K562 (cell line): Measurements from ENCODE around the gene COL25A1. TPM values are rescaled to one million over a fixed set of nuclear protein-coding genes. Genes with fewer than 3 reads are reported as not detected.
A peak's percentile ranks its signal among the peaks of the same experiment; 100 is the strongest.

Experiments
- ATAC-seq: fragments of 200-7000 bp; cut with Tn5 transposase; 3 replicates; pipeline ENCODE4 v1.9.1; 2020; ENCODE audit warnings: moderate library complexity
- BruUV-seq: library from RNA; stranded (reverse); fragments of 400-500 nt; replicated peaks from 2 replicates; lab custom pipeline; 2021; lab: Mats Ljungman, UMichigan
- CTCF ChIA-PET: fragments of 300-600 bp; formaldehyde crosslinking; extraction: SDS; loops from one replicate; lab custom pipeline; 2021; ENCODE audit warnings: low intra/inter-chr PET ratio; lab: Yijun Ruan, JAX
- POLR2A ChIA-PET: fragments of 300-600, 350-650 bp; sonication (Branson Sonifier 250); formaldehyde crosslinking; extraction: SDS; loops from one replicate; lab custom pipeline; 2021; ENCODE audit warnings: antibody characterized with exemption, inconsistent platforms; lab: Yijun Ruan, JAX
- DNase-seq, 4 experiments: peaks; one replicate each; pipeline versions ENCODE4 v3.0.0 to v3.0.0-alpha.2; 2011 to 2018; ENCODE audit warnings: low spot score in 3 of 4, mixed read lengths in 3 of 4; ENCODE audit errors: extremely low read depth in 1 of 4
- FAIRE-seq: peaks from 2 replicates; lab custom pipeline; 2011; peaks lifted over from hg19 to GRCh38; lab: Jason Lieb, UNC
- H2AFZ ChIP-seq: 2 replicates; pipeline ENCODE4 v1.6.0; 2011; ENCODE audit warnings: low read depth, low read length, control low read depth, inconsistent platforms
- H3K27ac ChIP-seq: fragments of 200-600 bp; 3 replicates; pipeline ENCODE4 v1.8.0; 2011; ENCODE audit warnings: low read depth, mild to moderate bottlenecking, control low read depth, inconsistent platforms, low read length, moderate library complexity, mixed read lengths; ENCODE audit errors: extremely low read depth
- H3K27me3 ChIP-seq, 2 experiments: fragments of 300-600 bp in 1 of 2; 2 replicates in 1 of 2; 3 replicates in 1 of 2; pipeline versions ENCODE4 v1.6.0 to v1.8.0; 2011; ENCODE audit warnings: inconsistent platforms in 2 of 2, low read length in 2 of 2, mild to moderate bottlenecking in 1 of 2, mixed read lengths in 1 of 2, moderate library complexity in 1 of 2; ENCODE audit not compliant: control insufficient read depth in 2 of 2, insufficient read depth in 2 of 2
- H3K36me3 ChIP-seq: fragments of 300-600 bp; 3 replicates; pipeline ENCODE4 v1.8.0; 2011; ENCODE audit warnings: mild to moderate bottlenecking, low read length, inconsistent platforms; ENCODE audit not compliant: control insufficient read depth, insufficient read depth
- H3K4me1 ChIP-seq, 2 experiments: fragments of 200-600 bp in 1 of 2; replicated peaks in 1 of 2; 2 replicates in 1 of 2; 3 replicates in 1 of 2; pipeline versions ENCODE4 v1.5.1 to v1.8.0; 2011; ENCODE audit warnings: inconsistent platforms in 2 of 2, low read length in 2 of 2, mild to moderate bottlenecking in 1 of 2, mixed read lengths in 1 of 2, moderate library complexity in 1 of 2; ENCODE audit not compliant: control insufficient read depth in 2 of 2, insufficient read depth in 2 of 2
- H3K4me2 ChIP-seq: 2 replicates; pipeline ENCODE4 v1.6.1; 2011; ENCODE audit warnings: low read length, control low read depth, inconsistent platforms, mixed read lengths; ENCODE audit not compliant: insufficient read depth
- H3K4me3 ChIP-seq: fragments of 200-600 bp; sonication (generic), shearing (Covaris generic); 2 replicates; pipeline ENCODE4 v1.5.1; 2016; ENCODE audit warnings: control low read depth, inconsistent platforms
- H3K79me2 ChIP-seq: fragments of 200-600 bp; 3 replicates; pipeline ENCODE4 v1.8.0; 2011; ENCODE audit warnings: low read length, inconsistent platforms; ENCODE audit not compliant: control insufficient read depth, insufficient read depth
- H3K9ac ChIP-seq, 2 experiments: 2 replicates each; pipeline versions ENCODE4 v1.6.0 to v1.6.1; 2011; ENCODE audit warnings: low read depth in 2 of 2, low read length in 2 of 2, control low read depth in 1 of 2, inconsistent platforms in 1 of 2, mild to moderate bottlenecking in 1 of 2, mixed read lengths in 1 of 2; ENCODE audit not compliant: insufficient read depth in 1 of 2
- H3K9me1 ChIP-seq: one replicate; pipeline ENCODE4 v1.6.0; 2011; ENCODE audit warnings: inconsistent platforms, mild to moderate bottlenecking, low read length, moderate library complexity; ENCODE audit not compliant: control insufficient read depth, insufficient read depth
- H3K9me3 ChIP-seq: replicated peaks from 2 replicates; pipeline ENCODE4 v1.5.1; 2011; ENCODE audit warnings: low read depth, low read length, inconsistent platforms; ENCODE audit not compliant: control insufficient read depth, insufficient read depth
- H4K20me1 ChIP-seq: replicated peaks from 2 replicates; pipeline ENCODE4 v1.6.1; 2011; ENCODE audit warnings: low read length, inconsistent platforms, mixed read lengths; ENCODE audit not compliant: control insufficient read depth, insufficient read depth
- CBFA2T3 ChIP-seq: fragments of 450-650 bp; IDR thresholded peaks from 2 replicates; pipeline ENCODE4 v1.6.1; 2017
- EP400 ChIP-seq: fragments of 450-650 bp; IDR thresholded peaks from 2 replicates; pipeline ENCODE4 v1.6.1; 2017; ENCODE audit warnings: antibody characterized with exemption, mild to moderate bottlenecking, moderate library complexity
- NBN ChIP-seq: fragments of 450-650 bp; IDR thresholded peaks from 2 replicates; pipeline ENCODE4 v1.6.1; 2016; ENCODE audit warnings: low read depth, mild to moderate bottlenecking
- TSHZ1 ChIP-seq: fragments of 250-450 bp; sonication (Bioruptor Pico); IDR thresholded peaks from 2 replicates; pipeline ENCODE4 v1.4.0; 2020; ENCODE audit warnings: mild to moderate bottlenecking, moderate library complexity
- ZFP1 ChIP-seq: fragments of 450-650 bp; formaldehyde crosslinking; IDR thresholded peaks from 2 replicates; pipeline ENCODE4 v1.4.0; 2020; ENCODE audit warnings: mild to moderate bottlenecking, mixed read lengths
- ZFX ChIP-seq: sonication (generic); formaldehyde crosslinking; IDR thresholded peaks from 2 replicates; pipeline ENCODE4 v1.8.0; 2022; ENCODE audit warnings: mild to moderate bottlenecking, missing genetic modification reagents, moderate library complexity
- ZNF449 ChIP-seq: fragments of 250-450 bp; sonication (Bioruptor Pico); IDR thresholded peaks from 2 replicates; pipeline ENCODE4 v1.8.0; 2022; ENCODE audit warnings: moderate library complexity, mild to moderate bottlenecking, inconsistent platforms
- WGBS: fragments of 100-300 bp; shearing (Covaris generic); methylation state at CpG from one replicate; pipeline ENCODE4 v1.1.6; 2016; ENCODE audit warnings: low coverage, mixed read lengths; ENCODE audit not compliant: insufficient coverage; ENCODE audit errors: missing lambda C conversion rate; 5-methylcytosine and 5-hydroxymethylcytosine counted together
- in situ Hi-C: fragments of 300-500 bp; cut with MboI; formaldehyde crosslinking; loops from 4 replicates; pipeline ENCODE4 v1.15.0; 2018; ENCODE audit warnings: inconsistent platforms, mixed read lengths
- intact Hi-C: fragments of 100-400 bp; cut with micrococcal nuclease; formaldehyde crosslinking; loops from 2 replicates; pipeline ENCODE4 v1.14.2; 2022
- polyA plus RNA-seq, 8 experiments: library from polyadenylated mRNA; depleted of rRNA in 4 of 8; stranded (reverse) in 5 of 8; unstranded in 3 of 8; fragments of >200 nt; fragmentation: Nextera tagmentation in 2 of 8; fragmentation: Illumina TruSeq in 1 of 8; extraction: Ambion mirVana in 2 of 8; extraction: Trizol in 1 of 8; gene quantifications; 2 replicates each; pipeline versions ENCODE4 v1.2.1 to v1.2.3, GENCODE V29; 2011 to 2014; ENCODE audit warnings: inconsistent platforms in 1 of 8, missing spikeins in 1 of 8
- total RNA-seq, 7 experiments: library from RNA; depleted of rRNA in 6 of 7; stranded (reverse); fragments of >200 nt in 6 of 7; fragmentation: Illumina TruSeq in 2 of 7; extraction: Trizol in 2 of 7; gene quantifications; 2 replicates each; pipeline versions ENCODE4 v1.2.1 to v1.2.3, GENCODE V29; 2011 to 2021; ENCODE audit warnings: low replicate concordance in 1 of 7
- TF ChIP-seq, protein P1 (sequence below): sonication (generic); formaldehyde crosslinking; IDR thresholded peaks from 2 replicates; pipeline ENCODE4 v1.8.0; 2022; ENCODE audit warnings: missing genetic modification reagents, mild to moderate bottlenecking, moderate library complexity, borderline replicate concordance
- TF ChIP-seq, protein P2 (sequence below): fragments of 450-650 bp; IDR thresholded peaks from 2 replicates; pipeline ENCODE4 v1.6.1; 2016; ENCODE audit warnings: mild to moderate bottlenecking

The COL25A1 gene
- total and polyA plus RNA-seq, 9 of the 15 experiments (the other 6 are each of a cell fraction or from before 2014, with no cell fraction given) = 0.03 to 0.62 (median 0.27) TPM

DNA sequence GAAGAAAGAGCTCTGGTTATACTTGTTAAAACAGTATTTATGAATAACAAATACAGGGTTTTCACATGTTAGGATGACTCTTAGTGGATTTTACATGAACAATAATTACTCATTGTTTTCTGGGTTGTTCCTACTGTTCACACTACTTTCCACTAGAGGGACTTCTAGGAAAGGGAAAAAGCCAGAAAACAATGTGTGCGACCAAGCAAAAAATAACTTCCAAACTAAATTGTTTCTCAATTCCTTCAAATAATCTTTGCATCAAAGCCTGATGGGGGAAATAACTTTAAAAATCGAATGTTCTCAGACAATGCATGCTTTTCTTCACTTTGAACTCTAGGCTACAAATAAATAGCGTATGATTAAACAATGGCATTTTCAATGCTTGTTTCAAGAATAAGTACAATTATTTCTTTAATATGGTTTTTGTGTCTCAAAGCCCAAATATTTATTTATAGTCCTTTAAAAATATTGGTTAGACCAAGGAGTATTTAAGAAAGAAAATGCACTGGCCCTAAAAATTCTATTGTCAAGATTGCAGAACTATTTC lies 467.5 kb downstream of the COL25A1 start (continued):
- TF ChIP-seq ZFX (CRISPR knock-in tag) (no peak), EP400 (no peak)
- TF ChIP-seq, protein P1, sequence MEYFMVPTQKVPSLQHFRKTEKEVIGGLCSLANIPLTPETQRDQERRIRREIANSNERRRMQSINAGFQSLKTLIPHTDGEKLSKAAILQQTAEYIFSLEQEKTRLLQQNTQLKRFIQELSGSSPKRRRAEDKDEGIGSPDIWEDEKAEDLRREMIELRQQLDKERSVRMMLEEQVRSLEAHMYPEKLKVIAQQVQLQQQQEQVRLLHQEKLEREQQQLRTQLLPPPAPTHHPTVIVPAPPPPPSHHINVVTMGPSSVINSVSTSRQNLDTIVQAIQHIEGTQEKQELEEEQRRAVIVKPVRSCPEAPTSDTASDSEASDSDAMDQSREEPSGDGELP (CRISPR knock-in tag) = no peak
- TF ChIP-seq, protein P2, sequence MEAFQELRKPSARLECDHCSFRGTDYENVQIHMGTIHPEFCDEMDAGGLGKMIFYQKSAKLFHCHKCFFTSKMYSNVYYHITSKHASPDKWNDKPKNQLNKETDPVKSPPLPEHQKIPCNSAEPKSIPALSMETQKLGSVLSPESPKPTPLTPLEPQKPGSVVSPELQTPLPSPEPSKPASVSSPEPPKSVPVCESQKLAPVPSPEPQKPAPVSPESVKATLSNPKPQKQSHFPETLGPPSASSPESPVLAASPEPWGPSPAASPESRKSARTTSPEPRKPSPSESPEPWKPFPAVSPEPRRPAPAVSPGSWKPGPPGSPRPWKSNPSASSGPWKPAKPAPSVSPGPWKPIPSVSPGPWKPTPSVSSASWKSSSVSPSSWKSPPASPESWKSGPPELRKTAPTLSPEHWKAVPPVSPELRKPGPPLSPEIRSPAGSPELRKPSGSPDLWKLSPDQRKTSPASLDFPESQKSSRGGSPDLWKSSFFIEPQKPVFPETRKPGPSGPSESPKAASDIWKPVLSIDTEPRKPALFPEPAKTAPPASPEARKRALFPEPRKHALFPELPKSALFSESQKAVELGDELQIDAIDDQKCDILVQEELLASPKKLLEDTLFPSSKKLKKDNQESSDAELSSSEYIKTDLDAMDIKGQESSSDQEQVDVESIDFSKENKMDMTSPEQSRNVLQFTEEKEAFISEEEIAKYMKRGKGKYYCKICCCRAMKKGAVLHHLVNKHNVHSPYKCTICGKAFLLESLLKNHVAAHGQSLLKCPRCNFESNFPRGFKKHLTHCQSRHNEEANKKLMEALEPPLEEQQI = no peak

DNA sequence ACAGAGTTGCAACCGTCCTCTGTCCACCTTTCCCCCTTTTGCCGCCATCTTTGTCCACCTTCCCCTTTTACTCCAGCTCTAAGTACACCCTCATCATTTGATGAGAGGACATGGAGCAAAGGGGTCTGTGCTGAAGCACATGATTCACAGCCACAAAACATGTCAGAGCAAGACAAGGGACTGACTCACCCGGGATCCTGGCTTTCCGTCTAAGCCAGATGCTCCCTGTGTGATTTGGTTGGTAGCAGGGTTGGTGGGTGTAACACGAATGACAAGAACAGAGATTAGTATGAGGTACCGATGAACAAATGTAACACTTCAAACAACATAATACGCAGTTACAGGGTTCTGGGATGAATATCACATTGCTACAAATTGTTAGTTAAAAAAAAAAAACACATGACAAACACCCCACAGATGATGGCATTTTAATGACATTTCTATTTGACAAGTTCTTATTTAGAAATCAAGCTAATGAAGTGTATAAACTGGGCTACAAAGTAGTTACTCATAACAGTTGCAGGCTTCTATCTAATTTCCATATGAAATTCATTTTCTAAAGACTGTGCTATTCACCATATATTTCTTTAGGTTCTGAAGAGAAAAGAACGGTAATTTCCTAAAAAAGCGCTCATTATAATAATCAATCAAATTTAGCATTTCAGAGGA lies 468.2 kb downstream of the COL25A1 start:
- peaks cover 3 to 4% of the 10 kb centered on the region in 2 experiments; a peak in 3 of 5 replicates for H3K27me3 ChIP-seq
- no peak overlapping the region for H3K4me2 ChIP-seq
- H3K4me3 ChIP-seq = no peak overlapping the region
- H2AFZ ChIP-seq = peak overlapping the region; percentile 52
- POLR2A ChIA-PET = no interaction called here
- H3K79me2 ChIP-seq = no peaks in the 10 kb centered on the region
- intact Hi-C loops = loop anchor here (1.0 to 10.0 kb wide), 6 partner anchors 191 to 573 kb away; no protein-coding TSS in a partner anchor
- BruUV-seq = no TSS peak
- no peaks in the 10 kb centered on the region for H4K20me1 ChIP-seq
- no peak overlapping the region for H3K9ac ChIP-seq
- ATAC-seq (peak; percentile 42), DNase-seq (peak in 1 of 4 experiments; percentile 21), FAIRE-seq (no peak)
- H3K36me3 ChIP-seq = no peaks in the 10 kb centered on the region
- in situ Hi-C loops = loop anchor here (25.0 kb wide), 1 partner anchor 478 kb away; the partner anchor contains the start of gene COL25A1
- no peaks in the 10 kb centered on the region for H3K9me3 ChIP-seq
- H3K4me1 ChIP-seq = no peaks in the 10 kb centered on the region; a peak in 1 of 5 replicates
- CTCF ChIA-PET = interaction anchor here (1.6 to 2.4 kb wide), 3 partner anchors 460 to 571 kb away, joined by 6 to 19 read pairs (median 13); no protein-coding TSS in a partner anchor
- H3K27ac ChIP-seq = no peak overlapping the region
- no peaks in the 10 kb centered on the region for H3K9me1 ChIP-seq
- 2% methylated on average over 9 of the region's 9 CpGs for WGBS
- no peak for TF ChIP-seq NBN
- no peak for TF ChIP-seq ZFP1 (CRISPR knock-in tag)
- TF ChIP-seq TSHZ1 (CRISPR knock-in tag) = no peak
- no peak for TF ChIP-seq ZNF449 (CRISPR knock-in tag)
- TF ChIP-seq CBFA2T3 = no peak
